Nephron progenitor cell (in vitro differentiated cells): ENCODE results near the gene PIMREG.

Experiments
- DNase-seq: peaks from one replicate; pipeline ENCODE4 v3.0.0; 2021
- H3K27ac Mint-ChIP-seq: 2 replicates; pipeline ENCODE4 v1.8.0; 2021; ENCODE audit warnings: mild to moderate bottlenecking, moderate library complexity, mixed read lengths
- H3K27me3 Mint-ChIP-seq: 2 replicates; pipeline ENCODE4 v1.8.0; 2021; ENCODE audit warnings: mild to moderate bottlenecking, low read depth, mixed read lengths; ENCODE audit not compliant: poor library complexity
- H3K36me3 Mint-ChIP-seq: 2 replicates; pipeline ENCODE4 v1.8.0; 2021; ENCODE audit warnings: low read depth, mixed read lengths
- H3K4me1 Mint-ChIP-seq: 2 replicates; pipeline ENCODE4 v1.8.0; 2021; ENCODE audit warnings: mixed read lengths
- H3K4me3 Mint-ChIP-seq: 2 replicates; pipeline ENCODE4 v1.8.0; 2021; ENCODE audit warnings: mild to moderate bottlenecking, moderate library complexity, mixed read lengths
- H3K9me3 Mint-ChIP-seq: 2 replicates; pipeline ENCODE4 v1.8.0; 2021; ENCODE audit warnings: mild to moderate bottlenecking, moderate library complexity, mixed read lengths
- TF ChIP-seq, protein P1 (sequence below): fragments of 200-600 bp; sonication (generic); IDR thresholded peaks from 2 replicates; pipeline ENCODE4 v1.5.0; 2021; ENCODE audit warnings: antibody characterized with exemption

The PIMREG gene

DNA sequence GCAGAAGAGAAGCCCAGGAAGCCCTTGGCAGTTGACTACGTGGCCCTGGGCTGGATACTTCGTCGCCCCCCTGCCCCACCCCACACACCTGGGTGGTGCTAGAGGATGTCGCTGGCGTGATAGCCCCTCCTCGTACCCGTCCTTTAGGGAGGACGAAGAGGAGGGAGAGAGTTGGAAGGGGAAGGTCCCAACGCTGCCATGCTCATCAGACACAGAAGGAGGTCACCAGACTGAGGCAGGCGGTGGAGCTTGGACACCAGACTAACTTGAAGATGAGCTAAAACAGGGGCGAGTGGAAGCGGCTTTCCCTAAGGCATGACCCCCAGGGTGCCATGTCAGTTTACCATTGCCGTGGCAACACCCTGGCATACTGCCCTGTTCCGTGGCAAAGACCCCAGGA is 20.3 kb upstream of the PIMREG start:
- peaks cover 32% of the 10 kb centered on the region for H3K27me3 Mint-ChIP-seq
- no peaks in the 10 kb centered on the region for H3K36me3 Mint-ChIP-seq
- no peak for DNase-seq
- H3K4me3 Mint-ChIP-seq = no peak overlapping the region
- H3K9me3 Mint-ChIP-seq = no peaks in the 10 kb centered on the region
- H3K4me1 Mint-ChIP-seq = peaks cover 8% of the 10 kb centered on the region
- H3K27ac Mint-ChIP-seq = no peak overlapping the region
- TF ChIP-seq, protein P1, sequence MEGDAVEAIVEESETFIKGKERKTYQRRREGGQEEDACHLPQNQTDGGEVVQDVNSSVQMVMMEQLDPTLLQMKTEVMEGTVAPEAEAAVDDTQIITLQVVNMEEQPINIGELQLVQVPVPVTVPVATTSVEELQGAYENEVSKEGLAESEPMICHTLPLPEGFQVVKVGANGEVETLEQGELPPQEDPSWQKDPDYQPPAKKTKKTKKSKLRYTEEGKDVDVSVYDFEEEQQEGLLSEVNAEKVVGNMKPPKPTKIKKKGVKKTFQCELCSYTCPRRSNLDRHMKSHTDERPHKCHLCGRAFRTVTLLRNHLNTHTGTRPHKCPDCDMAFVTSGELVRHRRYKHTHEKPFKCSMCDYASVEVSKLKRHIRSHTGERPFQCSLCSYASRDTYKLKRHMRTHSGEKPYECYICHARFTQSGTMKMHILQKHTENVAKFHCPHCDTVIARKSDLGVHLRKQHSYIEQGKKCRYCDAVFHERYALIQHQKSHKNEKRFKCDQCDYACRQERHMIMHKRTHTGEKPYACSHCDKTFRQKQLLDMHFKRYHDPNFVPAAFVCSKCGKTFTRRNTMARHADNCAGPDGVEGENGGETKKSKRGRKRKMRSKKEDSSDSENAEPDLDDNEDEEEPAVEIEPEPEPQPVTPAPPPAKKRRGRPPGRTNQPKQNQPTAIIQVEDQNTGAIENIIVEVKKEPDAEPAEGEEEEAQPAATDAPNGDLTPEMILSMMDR = no peak

DNA sequence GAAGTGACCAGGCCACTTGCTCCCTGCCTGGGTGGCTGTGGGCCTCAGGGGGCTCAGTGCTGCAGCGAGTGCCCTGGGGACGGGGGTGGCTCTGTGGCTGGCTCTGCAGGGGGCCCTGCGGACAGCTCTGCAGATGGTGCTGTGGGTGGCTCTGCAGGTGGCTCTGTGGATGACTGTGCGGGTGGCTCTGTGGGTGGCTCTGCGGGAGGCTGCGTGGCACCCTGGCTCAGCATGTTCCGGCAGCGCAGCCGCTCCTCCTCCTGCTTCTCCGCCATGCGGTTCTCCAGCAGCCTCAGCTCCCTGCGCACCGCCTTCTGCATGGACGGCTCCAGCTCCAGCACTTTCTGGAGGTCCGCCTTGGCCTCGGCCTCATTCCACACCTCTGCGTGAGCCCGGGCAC is 18.8 kb upstream of the PIMREG start:
- DNase-seq = no peak
- no peak overlapping the region for H3K4me3 Mint-ChIP-seq
- H3K27ac Mint-ChIP-seq = no peak overlapping the region
- peaks cover 5% of the 10 kb centered on the region for H3K9me3 Mint-ChIP-seq
- TF ChIP-seq, protein P1 = no peak
- H3K36me3 Mint-ChIP-seq = no peaks in the 10 kb centered on the region
- peaks cover 8% of the 10 kb centered on the region for H3K4me1 Mint-ChIP-seq
- H3K27me3 Mint-ChIP-seq = peaks cover 26% of the 10 kb centered on the region

DNA sequence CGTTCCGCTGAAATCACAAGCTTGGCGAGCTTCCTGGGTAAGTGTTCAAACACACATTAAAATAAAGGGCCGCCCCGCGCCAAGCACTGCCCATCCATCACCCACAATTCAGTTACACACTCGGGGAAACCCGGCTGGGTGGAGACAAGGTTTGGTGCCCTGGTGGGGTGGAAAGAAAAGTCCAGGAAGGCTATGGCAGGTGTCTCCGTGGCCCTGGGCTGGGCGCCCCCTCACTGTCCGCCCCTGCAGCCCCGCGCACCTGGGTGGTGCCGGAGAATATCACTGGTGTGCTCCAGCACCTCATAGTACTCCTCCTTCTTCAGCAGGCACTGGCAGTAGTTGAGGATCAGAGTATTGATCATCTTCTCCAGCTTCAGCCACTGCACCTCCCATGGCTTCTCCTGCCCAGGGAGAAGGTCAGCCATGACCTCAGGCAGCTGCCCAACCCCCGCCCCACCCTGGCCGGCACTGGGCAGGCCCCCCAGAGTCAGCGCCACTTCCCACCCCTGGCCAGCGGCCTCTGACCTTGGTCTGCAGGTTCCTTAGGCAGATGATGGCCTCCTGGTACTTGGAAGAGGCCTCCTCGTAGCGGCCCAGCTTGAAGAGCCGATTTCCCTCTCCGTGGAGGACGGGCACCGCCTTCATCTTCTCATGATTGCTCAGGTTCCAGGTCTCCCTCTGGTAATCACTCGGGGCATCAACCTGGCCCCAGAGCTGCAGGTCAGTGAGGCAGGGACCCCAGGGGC is 17.7 kb upstream of the PIMREG start:
- H3K27me3 Mint-ChIP-seq = peaks cover 22% of the 10 kb centered on the region
- peaks cover 15% of the 10 kb centered on the region for H3K9me3 Mint-ChIP-seq
- TF ChIP-seq, protein P1 = no peak
- H3K4me3 Mint-ChIP-seq = no peak overlapping the region
- no peak overlapping the region for H3K27ac Mint-ChIP-seq
- no peak for DNase-seq
- no peaks in the 10 kb centered on the region for H3K36me3 Mint-ChIP-seq
- peaks cover 8% of the 10 kb centered on the region for H3K4me1 Mint-ChIP-seq

DNA sequence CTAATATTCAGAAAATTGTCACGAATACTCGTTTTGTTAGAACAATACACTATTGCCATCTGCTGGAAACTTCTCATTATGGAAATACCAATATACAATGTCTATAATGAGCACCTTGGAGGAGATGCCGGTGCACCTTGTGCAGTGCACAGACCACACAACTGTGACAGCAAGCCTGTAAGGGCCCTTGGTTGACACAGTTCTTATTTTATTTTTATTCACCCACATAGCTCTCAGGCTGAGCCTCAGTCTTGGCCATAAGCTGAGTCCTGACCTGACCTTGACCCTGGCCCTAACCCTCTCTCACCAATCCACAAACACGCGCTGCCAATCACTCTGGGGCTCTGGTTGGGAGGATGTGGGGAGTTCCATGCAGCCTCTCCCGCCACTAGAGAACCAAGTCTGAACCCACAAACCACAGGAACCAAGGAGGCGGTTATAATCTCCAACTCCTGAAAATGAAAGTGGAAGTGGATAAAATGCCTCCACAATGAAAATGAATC is 16.9 kb upstream of the PIMREG start:
- TF ChIP-seq, protein P1 = no peak
- peaks cover 17% of the 10 kb centered on the region for H3K9me3 Mint-ChIP-seq
- no peak for DNase-seq
- no peak overlapping the region for H3K4me3 Mint-ChIP-seq
- H3K36me3 Mint-ChIP-seq = no peaks in the 10 kb centered on the region
- H3K4me1 Mint-ChIP-seq = peaks cover 8% of the 10 kb centered on the region
- H3K27me3 Mint-ChIP-seq = peaks cover 18% of the 10 kb centered on the region
- H3K27ac Mint-ChIP-seq = peak overlapping the region; percentile 18

DNA sequence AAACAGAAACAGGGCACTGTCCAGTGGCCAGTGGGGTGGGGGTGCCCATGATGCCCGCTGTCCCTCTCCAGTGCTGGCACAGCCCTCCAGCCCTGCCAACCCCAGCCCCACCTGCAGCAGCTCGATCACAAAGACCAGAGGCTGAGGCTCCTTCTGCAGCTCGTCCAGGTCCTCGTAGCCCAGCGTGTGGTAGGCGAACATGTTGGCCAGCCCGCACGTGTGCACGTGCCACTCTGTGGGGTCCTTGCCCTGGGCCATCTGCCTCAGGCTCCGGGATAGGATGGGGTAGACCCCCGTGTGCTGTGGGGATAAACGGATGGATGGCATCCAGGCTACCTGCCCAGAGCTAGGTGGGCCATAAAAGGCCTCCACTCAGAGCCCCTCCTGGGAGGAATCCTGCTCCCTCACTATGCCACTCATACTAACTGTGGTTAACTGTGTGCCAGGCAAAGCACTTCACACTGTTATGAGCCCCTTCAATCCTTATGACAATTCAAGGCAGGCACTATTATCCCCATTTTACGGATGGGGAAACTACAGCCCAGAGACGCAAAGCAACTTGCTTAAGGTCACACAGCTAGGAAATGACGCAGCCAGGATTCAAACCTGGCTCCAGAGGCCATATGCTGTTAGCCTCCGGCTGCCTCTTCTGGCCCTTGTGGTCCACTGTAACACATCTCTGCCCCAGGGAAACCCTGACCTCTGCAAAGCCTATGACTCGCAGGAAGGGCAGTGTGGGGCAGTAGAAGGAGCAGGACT is 15.9 kb upstream of the PIMREG start:
- Mint-ChIP-seq H3K9me3 (peaks cover 17% of the 10 kb centered on the region), H3K4me3 (no peak overlapping the region), H3K27me3 (peaks cover 22% of the 10 kb centered on the region), H3K27ac (no peak overlapping the region), H3K36me3 (no peaks in the 10 kb centered on the region), H3K4me1 (peaks cover 8% of the 10 kb centered on the region)
- TF ChIP-seq, protein P1 = no peak
- no peak for DNase-seq
